ENCODE measurements around the gene BOK.

DNA sequence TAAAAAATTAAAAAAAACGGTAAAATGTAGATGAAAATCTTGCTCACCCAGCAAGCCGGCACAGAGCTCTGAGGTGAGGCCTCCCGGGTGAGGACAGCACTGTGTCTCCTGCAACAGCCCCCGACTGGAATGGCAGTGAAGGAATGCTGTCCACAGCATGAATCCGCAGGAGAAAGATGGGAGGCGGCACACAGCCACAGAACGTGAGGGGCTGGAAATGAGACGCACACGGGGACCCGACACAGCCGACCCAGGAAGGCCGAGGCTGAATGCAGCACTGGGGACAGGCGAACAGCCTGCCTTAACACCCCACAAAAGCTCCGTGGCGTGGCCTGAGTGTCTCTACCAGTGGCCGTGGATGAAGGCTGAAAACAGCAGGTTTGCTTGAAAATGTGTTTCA, 34.7 kb downstream of the BOK start:
- TF ChIP-seq, protein P1, sequence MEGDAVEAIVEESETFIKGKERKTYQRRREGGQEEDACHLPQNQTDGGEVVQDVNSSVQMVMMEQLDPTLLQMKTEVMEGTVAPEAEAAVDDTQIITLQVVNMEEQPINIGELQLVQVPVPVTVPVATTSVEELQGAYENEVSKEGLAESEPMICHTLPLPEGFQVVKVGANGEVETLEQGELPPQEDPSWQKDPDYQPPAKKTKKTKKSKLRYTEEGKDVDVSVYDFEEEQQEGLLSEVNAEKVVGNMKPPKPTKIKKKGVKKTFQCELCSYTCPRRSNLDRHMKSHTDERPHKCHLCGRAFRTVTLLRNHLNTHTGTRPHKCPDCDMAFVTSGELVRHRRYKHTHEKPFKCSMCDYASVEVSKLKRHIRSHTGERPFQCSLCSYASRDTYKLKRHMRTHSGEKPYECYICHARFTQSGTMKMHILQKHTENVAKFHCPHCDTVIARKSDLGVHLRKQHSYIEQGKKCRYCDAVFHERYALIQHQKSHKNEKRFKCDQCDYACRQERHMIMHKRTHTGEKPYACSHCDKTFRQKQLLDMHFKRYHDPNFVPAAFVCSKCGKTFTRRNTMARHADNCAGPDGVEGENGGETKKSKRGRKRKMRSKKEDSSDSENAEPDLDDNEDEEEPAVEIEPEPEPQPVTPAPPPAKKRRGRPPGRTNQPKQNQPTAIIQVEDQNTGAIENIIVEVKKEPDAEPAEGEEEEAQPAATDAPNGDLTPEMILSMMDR (IDR thresholded peaks at IDR 0.05): no peak
- no peak for TF ChIP-seq POLR2A (IDR thresholded peaks at IDR 0.05)
